Putamen (tissue), 1 donor: ENCODE results near the gene NOX3.

Source experiments
- DNase-seq: peaks from one replicate; pipeline ENCODE4 v3.0.0-alpha.2; 2016; ENCODE audit warnings: low spot score

NOX3 gene

GRCh38 chr6:155399062-155399744 is 56.4 kb downstream of the NOX3 start:
- no peak for DNase-seq

DNA sequence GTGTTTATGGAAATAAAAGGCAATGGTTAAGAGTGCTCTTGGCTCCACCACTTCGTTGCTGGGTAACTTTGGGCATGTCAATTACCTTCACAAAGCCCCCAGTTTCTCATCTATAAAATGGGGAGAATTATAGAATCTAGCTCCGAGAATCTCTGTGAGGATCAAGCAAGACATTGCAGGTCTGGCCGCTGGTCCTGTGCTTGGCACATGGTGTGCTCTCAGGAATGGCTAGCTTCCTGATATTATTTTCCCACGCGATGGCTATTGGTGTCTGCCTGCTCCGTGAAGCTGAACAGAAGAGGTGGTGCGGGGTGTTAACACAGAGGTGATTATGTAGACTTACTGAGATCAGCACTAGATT is 57.0 kb downstream of the NOX3 start:
- DNase-seq, result no peak

DNA sequence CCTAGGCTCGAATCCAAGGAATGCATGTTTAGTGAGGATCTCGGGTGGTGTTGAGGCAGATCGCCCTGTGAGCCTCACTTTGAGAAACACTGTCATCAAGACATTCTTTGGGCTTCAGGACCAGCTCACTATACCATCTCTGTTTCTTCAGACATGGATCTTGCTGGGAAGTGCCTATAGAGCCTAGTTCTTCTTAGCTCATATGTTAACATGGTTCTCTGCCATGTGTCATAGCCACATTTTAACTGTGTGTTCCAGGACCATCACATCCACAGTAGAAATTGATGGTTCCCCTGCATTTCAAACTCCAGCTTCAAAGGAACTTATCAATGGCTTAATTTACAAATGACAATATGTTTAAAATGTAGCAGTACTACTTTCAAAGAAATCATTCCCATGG is 57.4 kb downstream of the NOX3 start:
- DNase-seq, result no peak

DNA sequence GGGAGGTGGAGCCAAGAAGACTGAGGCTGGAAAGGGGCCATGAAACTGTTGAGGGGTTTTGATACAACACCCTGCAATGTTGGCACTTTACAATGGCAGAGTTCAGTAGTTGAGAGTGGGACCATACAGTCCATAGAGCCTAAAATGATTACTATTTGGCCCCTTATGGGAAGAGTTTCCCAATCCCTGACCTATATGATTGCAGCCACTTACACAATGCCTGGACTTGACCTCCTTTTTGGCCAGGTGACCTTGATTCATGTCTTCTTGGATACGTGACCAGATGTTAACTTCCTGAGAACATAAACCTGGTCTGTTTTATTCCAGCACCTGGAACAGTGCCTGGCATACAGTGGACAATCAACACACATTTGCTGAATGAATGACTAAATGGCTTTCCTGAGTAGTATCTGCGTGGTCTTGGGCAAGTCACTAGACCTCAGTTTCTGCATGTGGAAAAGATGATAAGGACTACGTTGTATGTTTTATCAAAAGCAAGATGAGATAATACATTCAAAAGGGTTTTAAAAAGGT is 58.4 kb downstream of the NOX3 start:
- no peak for DNase-seq

- no peak for DNase-seq
These were observed 59.0 kb downstream of the NOX3 start for GRCh38 chr6:155396605-155397004.

DNA sequence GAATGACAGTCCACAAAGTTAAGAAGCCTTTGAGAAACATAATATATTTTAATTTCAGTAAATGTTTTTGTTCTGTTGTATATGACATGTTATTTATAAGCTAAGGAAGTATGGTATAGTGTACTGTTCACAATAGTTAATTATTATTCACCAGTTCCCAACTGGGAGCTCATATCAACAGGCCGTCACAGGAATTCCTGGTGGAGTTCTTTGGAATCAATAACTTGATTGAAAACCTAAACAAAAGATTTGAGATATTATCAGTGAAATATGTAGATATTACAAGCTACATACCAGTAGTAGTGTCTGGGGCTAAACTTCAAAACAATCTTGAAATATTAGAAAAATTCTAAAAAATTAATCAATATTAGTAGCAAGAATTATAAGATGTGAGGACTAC is 60.3 kb downstream of the NOX3 start:
- DNase-seq, result no peak

GRCh38 chr6:155389130-155389529 is 66.5 kb downstream of the NOX3 start:
- DNase-seq, result no peak

DNA sequence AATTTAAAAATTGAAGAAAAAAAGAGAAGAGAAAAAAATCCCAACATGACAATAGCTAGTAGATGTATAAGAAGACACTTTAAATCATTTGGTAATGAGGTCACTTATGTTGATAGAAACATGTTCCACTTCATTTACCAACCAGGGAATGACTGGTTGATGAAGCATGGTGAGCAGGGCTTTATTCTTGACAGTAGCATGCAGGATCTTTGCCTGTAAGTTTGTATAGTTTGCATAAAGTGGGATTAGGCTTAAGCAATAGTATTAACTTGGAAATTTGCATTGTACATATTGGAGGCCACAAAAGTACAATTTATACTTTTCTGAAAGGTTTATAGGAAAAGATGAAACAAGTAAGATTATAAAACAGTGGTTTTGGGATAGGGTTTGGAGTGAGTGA is 67.0 kb downstream of the NOX3 start:
- DNase-seq, result no peak

DNA sequence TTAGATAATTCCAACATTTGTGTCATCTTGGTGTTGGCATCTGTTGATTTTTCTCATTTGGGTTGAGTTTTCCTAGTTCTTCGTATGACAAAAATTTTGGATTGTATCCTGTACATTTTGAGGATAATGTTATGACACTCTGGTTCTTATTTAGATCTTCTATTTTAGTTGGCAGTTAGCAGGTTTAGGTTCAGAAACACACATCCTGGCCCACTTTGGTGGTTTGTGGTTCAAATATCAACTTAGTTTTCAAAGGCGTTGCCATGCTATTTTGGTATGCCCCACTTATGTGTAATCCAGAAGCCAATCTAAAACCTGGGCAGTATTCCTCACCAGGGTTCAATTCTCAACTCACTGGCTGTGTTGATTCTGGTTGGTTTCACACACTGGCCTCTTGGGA is 68.2 kb downstream of the NOX3 start:
- DNase-seq, result no peak

DNA sequence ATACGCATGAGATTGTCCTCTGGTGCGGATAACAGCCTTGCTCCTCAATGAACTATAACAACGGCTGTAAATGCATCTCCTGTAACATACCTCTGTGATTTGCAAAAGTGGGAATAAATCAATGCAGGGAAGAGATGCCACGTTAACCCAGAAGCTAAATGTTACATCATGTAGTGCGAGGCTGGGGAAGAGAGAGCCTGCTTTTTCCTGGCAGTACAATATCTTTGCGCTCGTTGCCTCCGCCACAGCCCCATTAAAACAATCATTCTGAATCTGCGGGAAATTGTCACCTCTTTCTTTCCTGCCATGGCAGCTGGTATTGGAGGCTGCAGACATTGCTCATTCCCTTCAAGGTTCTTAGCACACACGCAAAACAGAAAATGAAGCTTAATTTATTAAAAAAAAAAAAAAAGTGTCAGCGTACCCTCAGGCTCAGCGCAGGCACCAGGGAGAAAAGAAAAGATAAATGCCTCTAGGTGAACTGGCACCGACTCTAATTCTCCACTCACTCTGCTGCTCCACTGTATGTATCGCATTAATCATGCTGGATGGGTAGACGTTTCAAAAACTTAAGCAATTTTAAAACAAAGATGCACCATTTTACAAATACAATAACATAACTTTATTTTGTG is 71.2 kb downstream of the NOX3 start:
- no peak for DNase-seq

GRCh38 chr6:155383913-155384312 is 71.7 kb downstream of the NOX3 start:
- DNase-seq, result no peak

DNA sequence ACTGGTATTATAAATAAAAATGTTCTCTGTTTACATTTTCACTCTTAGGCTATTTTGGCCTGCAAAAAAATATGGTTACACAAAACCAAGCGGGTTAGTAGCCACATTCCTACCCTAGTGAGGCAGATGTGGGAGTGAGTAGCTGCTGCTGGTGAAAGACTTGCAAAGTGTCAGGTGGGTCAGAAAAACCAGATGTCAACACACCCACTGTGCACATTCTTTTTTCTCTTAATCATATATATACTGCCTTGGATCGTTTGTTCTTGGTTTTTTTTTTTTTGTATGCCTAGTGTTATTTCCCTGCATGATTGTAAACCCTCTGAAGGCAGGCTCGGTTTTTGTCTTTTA is 73.3 kb downstream of the NOX3 start:
- no peak for DNase-seq

- no peak for DNase-seq
These were observed 73.8 kb downstream of the NOX3 start for GRCh38 chr6:155381673-155382337.

GRCh38 chr6:155380666-155381332 is 74.8 kb downstream of the NOX3 start:
- DNase-seq, result no peak

DNA sequence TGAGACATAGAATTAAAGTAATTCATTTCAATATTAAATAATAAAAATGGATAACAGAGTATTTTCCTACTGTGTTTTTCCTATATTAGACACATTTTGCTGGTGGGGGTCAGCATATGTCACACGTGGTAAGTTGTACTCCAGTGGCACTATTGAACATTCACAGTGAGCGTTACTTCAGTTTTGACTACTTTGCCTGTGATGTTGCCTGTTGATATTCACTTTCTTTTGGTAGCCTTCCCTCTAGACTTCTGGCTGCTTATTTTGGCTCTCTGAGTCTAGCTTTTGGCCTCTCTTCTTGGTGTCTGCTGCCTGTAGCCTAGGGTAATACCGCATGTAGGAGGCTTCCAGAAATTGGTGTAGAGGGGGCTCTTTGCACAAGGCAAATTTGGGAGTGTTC is 76.9 kb downstream of the NOX3 start:
- no peak for DNase-seq

- DNase-seq, result no peak
These were observed 77.4 kb downstream of the NOX3 start for GRCh38 chr6:155378276-155378675.

GRCh38 chr6:155377061-155377460 is 78.6 kb downstream of the NOX3 start:
- no peak for DNase-seq

DNA sequence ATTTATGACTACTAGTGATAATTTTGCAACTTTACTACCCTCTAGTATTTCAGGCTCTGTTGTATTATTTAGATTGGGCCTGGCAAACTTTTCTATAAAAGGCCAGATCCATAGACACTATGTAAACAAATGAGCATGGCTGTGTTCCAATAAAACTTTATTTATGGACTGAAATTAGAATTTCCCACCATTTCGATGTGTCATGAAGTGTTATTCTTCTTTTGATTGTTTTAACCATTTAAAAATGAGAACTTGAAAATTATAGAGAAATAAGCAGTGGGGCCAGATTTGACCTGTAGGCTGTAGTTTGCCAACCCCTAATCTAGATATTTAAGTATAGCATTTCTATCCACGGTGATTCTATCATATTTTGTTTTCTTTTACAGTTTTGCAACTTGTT is 79.8 kb downstream of the NOX3 start:
- DNase-seq, result no peak

GRCh38 chr6:155374681-155375080 is 81.0 kb downstream of the NOX3 start:
- DNase-seq, result no peak

GRCh38 chr6:155373276-155373675 is 82.4 kb downstream of the NOX3 start:
- no peak for DNase-seq

DNA sequence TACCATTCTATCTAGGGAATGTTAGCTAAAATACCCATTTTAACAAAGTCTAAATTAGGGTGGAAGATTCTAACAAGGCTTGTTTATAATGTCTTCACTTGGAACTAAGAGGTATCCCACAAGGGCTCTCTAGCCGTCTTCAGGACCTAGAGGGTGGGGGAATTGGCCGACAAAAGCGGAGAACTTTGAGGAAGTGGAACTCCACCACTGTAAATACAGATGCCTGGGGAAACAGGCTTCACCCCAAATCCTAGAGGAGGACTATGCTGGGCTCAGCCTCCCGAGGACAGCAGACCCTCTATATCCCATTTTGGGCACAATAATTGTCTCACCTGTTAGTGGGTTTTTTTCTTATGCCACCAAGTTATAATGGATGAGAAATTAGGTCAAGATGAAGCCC is 83.4 kb downstream of the NOX3 start:
- DNase-seq, result no peak

DNA sequence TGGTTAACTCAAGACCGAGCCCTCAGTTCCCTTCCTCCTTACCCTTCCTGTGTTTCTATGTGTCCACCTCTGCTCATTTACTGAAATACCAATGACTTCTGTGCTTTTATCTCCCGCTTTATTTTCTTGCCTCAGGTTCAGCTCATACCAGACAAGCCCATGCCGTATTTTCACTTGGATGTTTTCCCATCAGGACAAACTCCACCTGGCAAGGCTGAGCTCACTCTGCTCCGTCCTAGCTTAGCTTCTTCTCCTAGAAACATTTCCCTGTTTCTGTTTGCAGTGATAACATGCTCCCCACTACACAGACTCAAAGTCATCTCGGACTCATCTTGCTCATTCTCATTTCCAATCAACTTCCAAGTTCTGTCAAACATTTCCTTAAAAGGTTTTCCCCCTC is 84.4 kb downstream of the NOX3 start:
- DNase-seq, result no peak

DNA sequence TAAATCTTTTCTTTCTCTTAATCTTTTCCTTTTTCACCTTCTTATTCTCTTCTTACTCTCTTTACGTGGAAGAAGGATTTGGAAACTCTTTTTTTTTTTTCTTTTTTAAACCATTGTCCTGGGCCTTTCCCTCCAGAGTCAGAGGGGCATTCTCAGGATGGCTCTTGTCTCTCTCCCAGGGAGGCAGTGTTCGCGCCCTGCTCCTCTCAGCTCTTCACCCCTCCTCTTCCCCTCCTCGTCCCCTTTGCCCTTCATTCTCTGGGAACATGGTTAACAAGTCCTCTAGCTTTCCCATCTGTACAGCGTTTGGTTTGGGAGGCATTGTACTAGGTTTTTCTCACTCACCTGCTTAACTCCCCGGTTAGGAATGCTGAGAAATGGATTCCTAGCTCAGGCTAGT is 89.3 kb downstream of the NOX3 start:
- no peak for DNase-seq
